ENCODE results near the gene EIF2B4. TPM values are rescaled to one million over a fixed set of nuclear protein-coding genes. Genes with fewer than 3 reads are reported as not detected.

EIF2B4 gene
- total and polyA plus RNA-seq, 9 of the 15 experiments (the other 6 are each of a cell fraction or from before 2014, with no cell fraction given), result 29.7 to 80.3 (median 58.9) TPM

DNA sequence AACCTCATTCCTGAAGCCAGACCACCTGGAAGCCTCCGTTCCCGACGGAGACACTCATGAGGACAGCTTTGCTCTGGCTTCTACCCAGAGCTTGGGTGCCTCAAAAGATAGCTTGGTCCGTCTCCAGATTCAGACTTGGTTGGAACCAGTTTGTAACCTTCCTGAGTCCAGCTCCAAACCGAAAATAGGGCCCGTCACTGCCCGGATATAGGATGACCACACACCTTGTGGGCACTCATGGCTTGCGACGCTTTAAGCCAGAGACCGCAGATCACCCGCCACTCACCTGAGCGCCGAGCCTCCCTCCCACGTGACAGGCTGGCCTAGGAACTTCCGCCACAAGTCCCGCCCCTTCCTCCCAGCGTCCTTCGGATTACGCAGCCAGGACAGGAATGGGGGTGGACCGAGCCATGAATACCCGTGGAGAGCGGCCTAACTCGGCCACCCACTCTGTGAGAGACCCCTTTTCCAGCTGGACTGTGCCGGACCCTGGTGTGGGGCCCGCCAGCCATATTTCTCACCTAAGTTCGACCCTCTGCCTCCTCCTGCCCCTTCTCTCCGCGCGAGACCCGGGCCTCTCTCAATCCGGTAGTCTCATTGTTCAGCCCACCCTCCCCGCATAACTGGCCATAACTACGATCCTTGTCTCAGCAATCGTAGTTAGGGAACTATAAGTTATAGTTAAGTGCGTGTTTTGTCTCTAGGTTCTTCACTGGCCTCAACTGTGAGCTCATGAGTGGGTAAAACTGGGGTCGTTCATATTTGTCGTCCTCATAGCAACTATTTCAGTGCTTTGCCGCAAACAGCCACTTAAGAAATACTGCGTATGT is 47.2 kb downstream of the EIF2B4 start, which contains the start of gene MPV17 (continued):
- TF ChIP-seq, protein P1, sequence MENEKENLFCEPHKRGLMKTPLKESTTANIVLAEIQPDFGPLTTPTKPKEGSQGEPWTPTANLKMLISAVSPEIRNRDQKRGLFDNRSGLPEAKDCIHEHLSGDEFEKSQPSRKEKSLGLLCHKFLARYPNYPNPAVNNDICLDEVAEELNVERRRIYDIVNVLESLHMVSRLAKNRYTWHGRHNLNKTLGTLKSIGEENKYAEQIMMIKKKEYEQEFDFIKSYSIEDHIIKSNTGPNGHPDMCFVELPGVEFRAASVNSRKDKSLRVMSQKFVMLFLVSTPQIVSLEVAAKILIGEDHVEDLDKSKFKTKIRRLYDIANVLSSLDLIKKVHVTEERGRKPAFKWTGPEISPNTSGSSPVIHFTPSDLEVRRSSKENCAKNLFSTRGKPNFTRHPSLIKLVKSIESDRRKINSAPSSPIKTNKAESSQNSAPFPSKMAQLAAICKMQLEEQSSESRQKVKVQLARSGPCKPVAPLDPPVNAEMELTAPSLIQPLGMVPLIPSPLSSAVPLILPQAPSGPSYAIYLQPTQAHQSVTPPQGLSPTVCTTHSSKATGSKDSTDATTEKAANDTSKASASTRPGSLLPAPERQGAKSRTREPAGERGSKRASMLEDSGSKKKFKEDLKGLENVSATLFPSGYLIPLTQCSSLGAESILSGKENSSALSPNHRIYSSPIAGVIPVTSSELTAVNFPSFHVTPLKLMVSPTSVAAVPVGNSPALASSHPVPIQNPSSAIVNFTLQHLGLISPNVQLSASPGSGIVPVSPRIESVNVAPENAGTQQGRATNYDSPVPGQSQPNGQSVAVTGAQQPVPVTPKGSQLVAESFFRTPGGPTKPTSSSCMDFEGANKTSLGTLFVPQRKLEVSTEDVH (IDR thresholded peaks at IDR 0.05; ENCODE audit: low read depth, partially characterized antibody), result peak; percentile 80
- 0 out of 2 replicates have a peak, but pooled peaks have one; percentile 79 for TF ChIP-seq CAMTA2 (CRISPR knock-in tag; conservative IDR thresholded peaks at IDR 0.05)
- peak; percentile 89 for TF ChIP-seq POLR2H (tag; IDR thresholded peaks at IDR 0.05; ENCODE audit: low read depth)
- TF ChIP-seq, protein P2, sequence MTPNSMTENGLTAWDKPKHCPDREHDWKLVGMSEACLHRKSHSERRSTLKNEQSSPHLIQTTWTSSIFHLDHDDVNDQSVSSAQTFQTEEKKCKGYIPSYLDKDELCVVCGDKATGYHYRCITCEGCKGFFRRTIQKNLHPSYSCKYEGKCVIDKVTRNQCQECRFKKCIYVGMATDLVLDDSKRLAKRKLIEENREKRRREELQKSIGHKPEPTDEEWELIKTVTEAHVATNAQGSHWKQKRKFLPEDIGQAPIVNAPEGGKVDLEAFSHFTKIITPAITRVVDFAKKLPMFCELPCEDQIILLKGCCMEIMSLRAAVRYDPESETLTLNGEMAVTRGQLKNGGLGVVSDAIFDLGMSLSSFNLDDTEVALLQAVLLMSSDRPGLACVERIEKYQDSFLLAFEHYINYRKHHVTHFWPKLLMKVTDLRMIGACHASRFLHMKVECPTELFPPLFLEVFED (CRISPR knock-in tag; conservative IDR thresholded peaks at IDR 0.05), result 0 out of 2 replicates have a peak, but pooled peaks have one; percentile 34
- TF ChIP-seq, protein P3, sequence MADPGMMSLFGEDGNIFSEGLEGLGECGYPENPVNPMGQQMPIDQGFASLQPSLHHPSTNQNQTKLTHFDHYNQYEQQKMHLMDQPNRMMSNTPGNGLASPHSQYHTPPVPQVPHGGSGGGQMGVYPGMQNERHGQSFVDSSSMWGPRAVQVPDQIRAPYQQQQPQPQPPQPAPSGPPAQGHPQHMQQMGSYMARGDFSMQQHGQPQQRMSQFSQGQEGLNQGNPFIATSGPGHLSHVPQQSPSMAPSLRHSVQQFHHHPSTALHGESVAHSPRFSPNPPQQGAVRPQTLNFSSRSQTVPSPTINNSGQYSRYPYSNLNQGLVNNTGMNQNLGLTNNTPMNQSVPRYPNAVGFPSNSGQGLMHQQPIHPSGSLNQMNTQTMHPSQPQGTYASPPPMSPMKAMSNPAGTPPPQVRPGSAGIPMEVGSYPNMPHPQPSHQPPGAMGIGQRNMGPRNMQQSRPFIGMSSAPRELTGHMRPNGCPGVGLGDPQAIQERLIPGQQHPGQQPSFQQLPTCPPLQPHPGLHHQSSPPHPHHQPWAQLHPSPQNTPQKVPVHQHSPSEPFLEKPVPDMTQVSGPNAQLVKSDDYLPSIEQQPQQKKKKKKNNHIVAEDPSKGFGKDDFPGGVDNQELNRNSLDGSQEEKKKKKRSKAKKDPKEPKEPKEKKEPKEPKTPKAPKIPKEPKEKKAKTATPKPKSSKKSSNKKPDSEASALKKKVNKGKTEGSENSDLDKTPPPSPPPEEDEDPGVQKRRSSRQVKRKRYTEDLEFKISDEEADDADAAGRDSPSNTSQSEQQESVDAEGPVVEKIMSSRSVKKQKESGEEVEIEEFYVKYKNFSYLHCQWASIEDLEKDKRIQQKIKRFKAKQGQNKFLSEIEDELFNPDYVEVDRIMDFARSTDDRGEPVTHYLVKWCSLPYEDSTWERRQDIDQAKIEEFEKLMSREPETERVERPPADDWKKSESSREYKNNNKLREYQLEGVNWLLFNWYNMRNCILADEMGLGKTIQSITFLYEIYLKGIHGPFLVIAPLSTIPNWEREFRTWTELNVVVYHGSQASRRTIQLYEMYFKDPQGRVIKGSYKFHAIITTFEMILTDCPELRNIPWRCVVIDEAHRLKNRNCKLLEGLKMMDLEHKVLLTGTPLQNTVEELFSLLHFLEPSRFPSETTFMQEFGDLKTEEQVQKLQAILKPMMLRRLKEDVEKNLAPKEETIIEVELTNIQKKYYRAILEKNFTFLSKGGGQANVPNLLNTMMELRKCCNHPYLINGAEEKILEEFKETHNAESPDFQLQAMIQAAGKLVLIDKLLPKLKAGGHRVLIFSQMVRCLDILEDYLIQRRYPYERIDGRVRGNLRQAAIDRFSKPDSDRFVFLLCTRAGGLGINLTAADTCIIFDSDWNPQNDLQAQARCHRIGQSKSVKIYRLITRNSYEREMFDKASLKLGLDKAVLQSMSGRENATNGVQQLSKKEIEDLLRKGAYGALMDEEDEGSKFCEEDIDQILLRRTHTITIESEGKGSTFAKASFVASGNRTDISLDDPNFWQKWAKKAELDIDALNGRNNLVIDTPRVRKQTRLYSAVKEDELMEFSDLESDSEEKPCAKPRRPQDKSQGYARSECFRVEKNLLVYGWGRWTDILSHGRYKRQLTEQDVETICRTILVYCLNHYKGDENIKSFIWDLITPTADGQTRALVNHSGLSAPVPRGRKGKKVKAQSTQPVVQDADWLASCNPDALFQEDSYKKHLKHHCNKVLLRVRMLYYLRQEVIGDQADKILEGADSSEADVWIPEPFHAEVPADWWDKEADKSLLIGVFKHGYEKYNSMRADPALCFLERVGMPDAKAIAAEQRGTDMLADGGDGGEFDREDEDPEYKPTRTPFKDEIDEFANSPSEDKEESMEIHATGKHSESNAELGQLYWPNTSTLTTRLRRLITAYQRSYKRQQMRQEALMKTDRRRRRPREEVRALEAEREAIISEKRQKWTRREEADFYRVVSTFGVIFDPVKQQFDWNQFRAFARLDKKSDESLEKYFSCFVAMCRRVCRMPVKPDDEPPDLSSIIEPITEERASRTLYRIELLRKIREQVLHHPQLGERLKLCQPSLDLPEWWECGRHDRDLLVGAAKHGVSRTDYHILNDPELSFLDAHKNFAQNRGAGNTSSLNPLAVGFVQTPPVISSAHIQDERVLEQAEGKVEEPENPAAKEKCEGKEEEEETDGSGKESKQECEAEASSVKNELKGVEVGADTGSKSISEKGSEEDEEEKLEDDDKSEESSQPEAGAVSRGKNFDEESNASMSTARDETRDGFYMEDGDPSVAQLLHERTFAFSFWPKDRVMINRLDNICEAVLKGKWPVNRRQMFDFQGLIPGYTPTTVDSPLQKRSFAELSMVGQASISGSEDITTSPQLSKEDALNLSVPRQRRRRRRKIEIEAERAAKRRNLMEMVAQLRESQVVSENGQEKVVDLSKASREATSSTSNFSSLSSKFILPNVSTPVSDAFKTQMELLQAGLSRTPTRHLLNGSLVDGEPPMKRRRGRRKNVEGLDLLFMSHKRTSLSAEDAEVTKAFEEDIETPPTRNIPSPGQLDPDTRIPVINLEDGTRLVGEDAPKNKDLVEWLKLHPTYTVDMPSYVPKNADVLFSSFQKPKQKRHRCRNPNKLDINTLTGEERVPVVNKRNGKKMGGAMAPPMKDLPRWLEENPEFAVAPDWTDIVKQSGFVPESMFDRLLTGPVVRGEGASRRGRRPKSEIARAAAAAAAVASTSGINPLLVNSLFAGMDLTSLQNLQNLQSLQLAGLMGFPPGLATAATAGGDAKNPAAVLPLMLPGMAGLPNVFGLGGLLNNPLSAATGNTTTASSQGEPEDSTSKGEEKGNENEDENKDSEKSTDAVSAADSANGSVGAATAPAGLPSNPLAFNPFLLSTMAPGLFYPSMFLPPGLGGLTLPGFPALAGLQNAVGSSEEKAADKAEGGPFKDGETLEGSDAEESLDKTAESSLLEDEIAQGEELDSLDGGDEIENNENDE (IDR thresholded peaks at IDR 0.05; ENCODE audit: low read depth, low read length), result no peak
- no peak for TF ChIP-seq DNMT1 (IDR thresholded peaks at IDR 0.05)
- TF ChIP-seq ZNF551 (CRISPR knock-in tag; IDR thresholded peaks at IDR 0.05), result no peak
- TF ChIP-seq, protein P4, sequence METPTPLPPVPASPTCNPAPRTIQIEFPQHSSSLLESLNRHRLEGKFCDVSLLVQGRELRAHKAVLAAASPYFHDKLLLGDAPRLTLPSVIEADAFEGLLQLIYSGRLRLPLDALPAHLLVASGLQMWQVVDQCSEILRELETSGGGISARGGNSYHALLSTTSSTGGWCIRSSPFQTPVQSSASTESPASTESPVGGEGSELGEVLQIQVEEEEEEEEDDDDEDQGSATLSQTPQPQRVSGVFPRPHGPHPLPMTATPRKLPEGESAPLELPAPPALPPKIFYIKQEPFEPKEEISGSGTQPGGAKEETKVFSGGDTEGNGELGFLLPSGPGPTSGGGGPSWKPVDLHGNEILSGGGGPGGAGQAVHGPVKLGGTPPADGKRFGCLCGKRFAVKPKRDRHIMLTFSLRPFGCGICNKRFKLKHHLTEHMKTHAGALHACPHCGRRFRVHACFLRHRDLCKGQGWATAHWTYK (CRISPR knock-in tag; IDR thresholded peaks at IDR 0.05), result peak; percentile 79
- peak; percentile 56; the same call in 1 of the 2 replicates for TF ChIP-seq CHD2 (IDR thresholded peaks at IDR 0.05; ENCODE audit: low read depth, low read length)

Data from K562 (cell line).